Measurements from ENCODE around the gene RAD23B. TPM values are rescaled to one million over a fixed set of nuclear protein-coding genes. Genes with fewer than 3 reads are reported as not detected.

RAD23B gene
- total RNA-seq, 1 experiment from 2014 or later, result 251 TPM

GRCh38 chr9:107316795-107317661 lies 33.9 kb downstream of the RAD23B start:
- ChIA-PET CTCF (no interaction called here), RAD21 (ENCODE audit: low non-redundant PET in 1 of 2, low total read pairs in 2 of 2, uncharacterized antibody in 2 of 2, unreplicated experiment in 2 of 2) (no interaction called here), POLR2A (no interaction called here)
- no peak overlapping the region for H3K9ac ChIP-seq (ENCODE audit: low read length)
- intact Hi-C loops (cut with micrococcal nuclease), result no loop called here
- no peak for DNase-seq (ENCODE audit: low read depth, low spot score)
- H3K79me2 ChIP-seq (ENCODE audit: insufficient read depth, low read length), result peaks cover 100% of the 10 kb centered on the region
- no peak overlapping the region for H3K27ac ChIP-seq (ENCODE audit: low read depth, low read length)
- TF ChIP-seq EZH2 (IDR thresholded peaks at IDR 0.05), result no peak
- no peak for TF ChIP-seq MAX (IDR thresholded peaks at IDR 0.05)
- peaks cover 0 to 8% of the 10 kb centered on the region in 2 experiments; a peak in 1 of 4 replicates for H3K4me1 ChIP-seq (ENCODE audit: control insufficient read depth in 1 of 2, insufficient read depth in 2 of 2, low read length in 2 of 2)
- no peak overlapping the region for H3K4me2 ChIP-seq (ENCODE audit: low read length)
- no peak overlapping the region for H3K4me3 ChIP-seq (replicated peaks in 1 of 2; ENCODE audit: low read depth in 1 of 2, low read length in 2 of 2)
- 0 out of 2 replicates have a peak, but pooled peaks have one; percentile 16 for ATAC-seq
- H3K27me3 ChIP-seq (ENCODE audit: insufficient read depth, low read length), result no peaks in the 10 kb centered on the region
- BruUV-seq (replicated peaks), result no TSS peak
- peaks cover 39 to 59% of the 10 kb centered on the region in 2 experiments for H3K36me3 ChIP-seq (ENCODE audit: control insufficient read depth in 1 of 2, insufficient read depth in 2 of 2, low read length in 2 of 2)
- H4K20me1 ChIP-seq (ENCODE audit: insufficient read depth), result peaks cover 49% of the 10 kb centered on the region
- no peaks in the 10 kb centered on the region for H3K9me2 ChIP-seq (ENCODE audit: insufficient read depth)
- no peak overlapping the region for H2AFZ ChIP-seq (ENCODE audit: low read depth, low read length, poor library complexity, severe bottlenecking)
- no peaks in the 10 kb centered on the region for H3K9me3 ChIP-seq (ENCODE audit: control insufficient read depth in 1 of 2, insufficient read depth in 1 of 2, low read depth in 1 of 2, low read length in 2 of 2)

- TF ChIP-seq EGR1 (IDR thresholded peaks at IDR 0.05; ENCODE audit: low read depth) (no peak), EZH2phosphoT487 (IDR thresholded peaks at IDR 0.05; ENCODE audit: borderline replicate concordance) (no peak), ELF1 (IDR thresholded peaks at IDR 0.05; ENCODE audit: borderline replicate concordance, low read depth) (no peak), SRF (IDR thresholded peaks at IDR 0.05; ENCODE audit: low read depth) (no peak), FOSL1 (IDR thresholded peaks at IDR 0.05; ENCODE audit: low read depth) (no peak)
- Histone ChIP-seq H3K4me1 (ENCODE audit: control insufficient read depth in 1 of 2, insufficient read depth in 2 of 2, low read length in 2 of 2) (no peaks in the 10 kb centered on the region), H3K27ac (ENCODE audit: low read depth, low read length) (no peak overlapping the region), H3K4me2 (ENCODE audit: low read length) (no peak overlapping the region), H3K9me2 (ENCODE audit: insufficient read depth) (no peaks in the 10 kb centered on the region), H3K79me2 (ENCODE audit: insufficient read depth, low read length) (peaks cover 100% of the 10 kb centered on the region), H2AFZ (ENCODE audit: low read depth, low read length, poor library complexity, severe bottlenecking) (no peak overlapping the region), H3K27me3 (ENCODE audit: insufficient read depth, low read length) (no peaks in the 10 kb centered on the region), H3K36me3 (ENCODE audit: control insufficient read depth in 1 of 2, insufficient read depth in 2 of 2, low read length in 2 of 2) (peaks cover 55 to 68% of the 10 kb centered on the region in 2 experiments), H3K9ac (ENCODE audit: low read length) (no peak overlapping the region), H4K20me1 (ENCODE audit: insufficient read depth) (peaks cover 50% of the 10 kb centered on the region), H3K4me3 (replicated peaks in 1 of 2; ENCODE audit: low read depth in 1 of 2, low read length in 2 of 2) (no peak overlapping the region), H3K9me3 (ENCODE audit: control insufficient read depth in 1 of 2, insufficient read depth in 1 of 2, low read depth in 1 of 2, low read length in 2 of 2) (no peaks in the 10 kb centered on the region)
- DNase-seq (ENCODE audit: low read depth, low spot score), result no peak
- ChIA-PET POLR2A (no interaction called here), RAD21 (ENCODE audit: low non-redundant PET in 1 of 2, low total read pairs in 2 of 2, uncharacterized antibody in 2 of 2, unreplicated experiment in 2 of 2) (no interaction called here), CTCF (no interaction called here)
- TSS peak; percentile 1 for BruUV-seq (replicated peaks)
- ATAC-seq, result no peak
- intact Hi-C loops (cut with micrococcal nuclease), result loop anchor here (5.0 kb wide), 1 partner anchor 35 kb away; no protein-coding TSS in a partner anchor
These were observed 39.6 kb downstream of the RAD23B start for GRCh38 chr9:107322643-107323042.
